Islet of Langerhans (tissue), 1 donor: ENCODE measurements around the gene SCAMP1.

Source experiments
- FAIRE-seq: peaks from one replicate; lab custom pipeline; 2011; peaks lifted over from hg19 to GRCh38; lab: Jason Lieb, UNC

Gene SCAMP1

DNA sequence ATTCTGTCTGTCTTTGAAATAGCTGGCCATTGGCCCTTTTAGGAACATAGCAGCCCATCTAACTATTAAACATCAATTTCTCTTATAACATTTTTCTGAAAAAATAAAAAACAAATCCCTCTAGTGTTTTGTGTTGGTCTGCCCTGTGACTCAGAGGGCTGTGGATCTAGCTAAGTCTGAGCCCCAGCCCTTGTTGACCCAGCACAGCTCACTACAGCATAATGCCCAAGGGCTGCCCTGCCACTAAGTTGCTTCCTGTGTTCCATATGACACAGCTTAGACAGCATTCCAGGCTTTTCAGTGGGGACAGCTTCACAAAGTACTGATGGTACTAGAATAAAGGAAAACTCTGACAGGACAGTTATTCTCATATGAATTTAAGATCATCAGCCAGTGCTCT, 136.0 kb downstream of the SCAMP1 start:
- no peak for FAIRE-seq

DNA sequence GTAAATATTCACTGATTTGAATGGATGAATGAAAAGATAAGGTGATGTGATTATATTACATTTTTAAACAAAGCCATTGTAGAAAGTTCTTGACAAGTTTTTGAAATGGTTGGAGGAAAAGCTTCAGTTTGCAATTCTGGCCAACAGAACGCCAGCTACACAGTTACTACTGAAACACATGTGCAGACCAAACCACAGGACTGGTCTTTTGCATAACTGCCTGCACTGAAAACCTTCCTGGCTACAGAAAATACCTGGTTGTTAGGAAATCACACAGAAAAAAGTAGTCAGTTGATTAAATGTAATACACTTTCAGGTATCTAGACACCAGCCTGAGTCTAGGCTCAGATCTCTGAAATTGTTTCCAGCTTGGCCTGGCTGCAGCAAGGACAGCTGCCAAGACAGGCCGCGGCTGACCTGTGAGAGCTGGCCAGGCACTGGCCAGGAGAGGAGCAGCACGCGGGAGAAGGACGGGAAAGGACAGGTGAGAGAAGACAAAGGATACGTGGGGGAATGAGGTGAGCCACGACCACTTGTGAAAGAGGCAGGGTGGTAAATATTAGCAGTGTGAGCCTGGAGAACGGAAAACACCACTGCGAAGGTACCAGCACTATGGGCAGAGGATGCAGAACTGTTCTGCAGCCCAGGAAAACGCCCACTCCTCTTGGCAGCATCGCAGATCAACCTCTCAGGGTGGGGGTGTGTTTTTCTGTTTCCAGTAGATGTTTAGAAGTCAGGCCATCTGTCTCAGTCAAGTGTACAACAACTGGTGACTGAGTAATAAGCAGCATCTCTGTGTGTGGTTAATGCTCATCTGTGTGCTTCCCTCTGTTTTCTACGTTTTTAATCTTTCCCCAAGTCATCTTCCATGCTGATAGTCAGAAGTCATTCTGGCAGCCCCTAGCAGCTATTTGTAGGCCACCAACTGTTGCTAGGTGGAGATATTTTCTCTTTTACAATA, 137.4 kb downstream of the SCAMP1 start:
- no peak for FAIRE-seq

DNA sequence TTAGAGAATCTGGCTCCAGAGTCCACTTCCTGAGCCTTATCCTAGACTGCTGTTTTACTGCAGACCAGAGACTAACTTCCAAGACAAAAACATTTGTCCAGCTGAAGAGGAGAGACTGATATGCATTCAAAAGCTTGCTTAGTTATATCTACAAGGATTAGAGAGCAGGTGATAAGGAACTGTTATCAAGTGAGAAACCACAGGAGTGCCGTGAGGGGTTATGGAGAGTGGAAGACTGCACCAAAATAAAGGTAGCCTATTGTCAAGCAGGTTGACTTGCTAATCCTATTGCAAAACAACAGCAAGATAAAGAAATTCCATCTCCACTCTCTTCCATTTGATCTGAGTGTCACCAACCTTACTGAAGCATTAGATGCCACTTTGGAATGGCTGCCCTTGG, 139.1 kb downstream of the SCAMP1 start:
- FAIRE-seq = no peak

DNA sequence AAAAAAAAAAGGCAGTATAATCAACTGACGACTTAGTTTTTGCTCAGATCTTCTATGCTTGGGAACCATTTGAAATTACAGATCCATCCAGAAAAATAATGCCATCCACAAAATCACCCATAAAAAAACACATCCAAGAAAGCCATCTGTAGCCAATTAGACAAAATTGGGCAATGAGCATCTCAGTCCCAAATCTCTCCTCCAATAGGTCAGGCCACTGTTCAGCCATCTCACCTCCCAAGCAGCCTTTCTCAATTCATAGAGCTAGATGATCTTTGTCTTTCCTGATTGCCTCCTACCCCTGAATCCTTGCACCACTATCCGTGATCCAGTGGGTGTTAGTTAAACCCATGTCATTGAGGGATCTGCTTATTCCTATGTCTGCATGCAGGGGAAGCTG, 139.6 kb downstream of the SCAMP1 start:
- no peak for FAIRE-seq

DNA sequence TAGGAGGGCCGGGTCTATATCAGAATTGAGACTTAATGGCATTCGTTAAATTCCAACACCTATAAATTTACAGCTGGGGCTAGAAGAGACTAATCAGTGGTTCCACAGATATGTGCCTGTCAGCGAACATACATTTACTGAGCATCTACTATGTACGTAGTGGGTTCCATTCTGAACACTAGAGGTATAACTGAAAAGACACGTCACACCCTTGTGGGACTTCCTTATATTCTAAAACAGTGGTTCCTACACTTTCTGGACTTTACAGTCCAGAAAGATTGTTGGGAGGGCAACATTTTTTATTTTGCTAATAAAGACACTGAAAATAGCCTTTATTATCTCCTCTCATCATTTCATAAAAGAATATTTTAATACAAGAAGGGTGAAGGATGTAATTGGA, 140.5 kb downstream of the SCAMP1 start:
- FAIRE-seq = no peak

DNA sequence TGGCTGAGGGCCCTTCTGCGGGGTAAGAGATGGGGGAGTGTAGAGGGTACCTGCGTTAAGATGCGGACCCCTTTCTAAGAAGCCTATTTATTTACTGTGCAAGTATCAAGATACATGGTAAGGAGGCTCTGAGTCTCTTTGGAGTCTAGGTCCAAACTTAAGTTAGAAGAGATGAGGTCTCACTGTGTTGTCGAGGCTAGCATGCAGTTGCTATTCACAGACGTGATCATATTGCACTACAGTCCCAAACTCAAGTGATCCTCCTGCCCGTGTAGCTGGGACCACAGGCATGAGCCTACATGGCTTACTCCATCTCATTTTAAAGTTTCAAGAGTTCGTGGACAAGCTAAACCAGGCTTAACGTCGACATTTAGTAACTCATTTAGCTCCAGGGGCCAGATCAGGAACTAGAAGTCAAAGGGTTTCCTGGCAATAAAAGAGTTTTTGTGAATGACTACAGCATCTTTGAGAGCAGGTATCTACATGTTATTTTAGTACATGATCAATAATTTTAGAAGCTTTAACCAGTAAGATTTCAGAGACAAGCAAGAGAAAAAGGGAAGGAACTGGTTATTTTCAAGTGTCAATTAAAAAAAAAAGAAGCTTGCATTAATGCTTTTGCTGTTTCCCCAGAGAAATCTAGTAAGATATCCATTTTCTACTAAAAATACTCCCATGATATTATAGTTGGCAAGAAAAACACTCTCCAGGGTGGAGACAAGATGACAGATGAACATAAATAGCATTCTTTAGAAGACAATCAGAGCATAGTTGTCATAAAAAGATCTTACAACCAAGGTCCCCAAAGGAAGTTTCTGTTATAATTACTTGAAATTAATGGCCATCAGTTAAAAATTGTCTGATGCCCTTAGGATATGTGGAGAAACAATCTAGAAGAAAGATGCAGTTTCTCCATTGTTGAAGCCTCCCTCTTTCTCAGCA, 141.3 kb downstream of the SCAMP1 start:
- no peak for FAIRE-seq

DNA sequence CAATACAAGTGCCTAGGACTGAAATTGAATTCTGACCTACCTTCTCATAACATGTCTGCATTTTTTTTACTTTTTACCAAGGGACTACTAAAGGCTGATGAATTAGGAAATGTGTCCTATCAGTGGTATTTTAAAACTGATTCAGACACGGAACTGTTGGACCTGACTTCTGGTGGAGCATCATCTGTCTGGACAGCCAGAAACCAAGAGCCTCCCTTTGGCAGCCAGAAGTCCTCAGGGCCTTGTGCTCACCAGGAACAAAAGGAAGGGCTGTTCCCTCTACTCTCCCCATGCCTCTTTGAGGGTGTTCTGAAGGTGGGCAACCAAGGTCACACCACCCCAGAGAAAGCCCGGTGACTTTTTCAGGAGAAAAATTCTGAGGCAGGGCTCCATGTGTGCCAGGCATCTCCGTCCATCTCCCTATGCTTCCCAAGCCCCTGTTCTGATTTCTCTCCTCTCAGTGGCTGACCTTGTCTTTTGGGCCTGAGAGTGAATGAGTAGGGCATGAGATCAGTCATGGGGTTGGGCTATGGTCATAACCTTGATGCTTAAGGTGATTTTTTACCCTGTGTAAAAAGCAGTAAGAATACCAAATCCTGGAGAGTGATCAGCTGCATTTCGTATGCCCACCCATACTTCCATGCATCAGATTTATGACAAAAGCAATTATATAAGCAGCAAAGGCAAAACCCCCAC, 143.7 kb downstream of the SCAMP1 start:
- FAIRE-seq = no peak

DNA sequence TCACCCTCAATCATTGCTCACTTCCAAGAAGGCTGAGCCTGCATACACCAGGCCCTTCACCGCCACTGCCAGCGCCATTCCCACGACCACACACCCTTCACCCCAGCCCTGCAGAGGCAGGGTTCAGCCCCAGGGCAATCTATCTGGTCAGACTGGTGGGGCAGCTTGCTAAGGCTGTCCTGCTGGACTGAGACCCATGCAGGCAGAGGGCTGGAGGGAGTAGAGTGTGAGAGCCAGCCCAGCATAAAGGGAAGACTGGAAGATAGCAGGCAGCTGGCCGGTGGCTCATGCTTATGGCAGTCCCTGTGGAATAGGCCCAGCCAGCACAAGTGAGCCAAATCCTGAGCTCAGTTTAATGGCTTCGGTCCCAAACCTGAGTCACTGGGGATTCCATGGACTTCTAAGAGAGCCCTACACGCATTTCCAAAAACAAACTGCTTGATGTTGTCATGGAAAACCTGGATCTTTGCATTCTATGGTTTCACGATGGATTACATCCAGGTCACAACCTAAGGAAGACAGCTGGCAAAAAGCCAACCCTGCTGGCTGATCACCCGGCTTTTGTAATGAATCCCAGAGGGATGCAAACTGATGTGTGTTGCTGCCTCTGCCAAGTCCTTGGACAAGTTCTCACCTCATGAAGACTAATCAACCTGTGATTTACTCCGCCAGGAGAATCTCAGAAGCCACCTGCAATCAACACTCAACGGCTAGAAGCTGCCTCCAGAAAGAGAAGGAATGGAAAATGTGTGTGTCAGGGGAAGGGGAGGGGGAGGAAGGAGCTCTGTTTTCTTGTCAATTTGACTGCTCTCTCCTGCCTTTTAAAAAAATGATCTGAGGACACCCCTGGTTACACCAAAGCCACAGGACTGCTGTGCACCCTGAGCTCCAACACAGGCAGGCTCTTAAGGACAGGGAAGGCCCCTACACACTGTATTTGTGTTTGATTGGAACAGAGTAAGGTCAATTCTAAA, 144.6 kb downstream of the SCAMP1 start:
- no peak for FAIRE-seq

DNA sequence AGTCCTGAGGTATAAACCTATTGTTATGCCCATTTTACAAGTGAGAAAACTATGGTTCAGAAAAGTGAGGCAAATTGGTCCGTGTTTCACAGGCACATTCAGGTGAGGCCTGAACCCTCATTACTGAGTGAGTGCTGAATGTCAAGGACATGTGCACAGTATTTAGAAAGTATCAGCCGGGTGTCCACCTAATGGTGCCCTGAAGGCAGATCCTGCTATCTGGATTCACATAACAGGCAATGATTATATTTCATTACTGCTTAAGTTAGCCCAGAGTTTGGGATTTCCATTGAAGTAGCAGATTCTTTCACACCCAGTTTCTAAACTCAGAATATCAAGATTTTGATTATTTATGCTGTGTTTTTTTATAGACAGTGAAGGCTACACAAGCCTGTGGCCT, 145.4 kb downstream of the SCAMP1 start:
- no peak for FAIRE-seq

DNA sequence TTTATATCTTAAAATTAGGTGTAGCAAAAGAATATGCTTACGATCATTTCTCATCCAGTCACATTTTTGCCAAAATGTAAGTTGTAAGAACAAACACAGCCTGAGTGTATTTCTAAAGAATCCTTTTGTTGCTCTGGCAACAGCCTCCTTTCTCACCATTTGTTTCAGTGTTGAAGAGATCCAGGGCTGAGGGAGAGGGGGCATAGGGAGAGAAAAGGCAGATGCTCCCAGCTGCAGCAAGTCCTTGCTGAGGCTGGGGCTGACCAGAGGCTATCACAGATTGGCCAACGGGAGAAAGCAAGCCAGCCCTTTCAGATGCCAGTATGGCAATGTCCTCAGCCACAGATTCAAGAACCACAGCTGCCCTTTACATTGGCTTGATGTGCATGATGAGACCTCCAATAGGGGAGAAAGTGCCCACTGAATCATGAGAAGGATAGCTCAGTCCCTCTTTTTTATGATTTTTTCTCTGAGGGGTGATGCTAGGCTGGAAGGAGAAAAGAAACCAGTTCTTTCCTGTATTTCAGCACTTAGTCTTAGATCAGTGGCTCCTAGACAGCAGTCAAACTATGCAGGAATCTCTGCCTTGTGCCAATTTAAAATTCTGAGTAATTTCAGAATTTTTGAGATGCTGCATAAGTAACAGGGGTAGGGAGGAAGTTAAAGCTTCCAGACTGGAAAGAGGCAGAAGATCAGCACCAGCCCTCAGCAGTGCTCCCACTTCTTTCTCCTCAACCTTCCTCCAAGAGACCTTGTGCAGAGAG, 146.0 kb downstream of the SCAMP1 start:
- no peak for FAIRE-seq

DNA sequence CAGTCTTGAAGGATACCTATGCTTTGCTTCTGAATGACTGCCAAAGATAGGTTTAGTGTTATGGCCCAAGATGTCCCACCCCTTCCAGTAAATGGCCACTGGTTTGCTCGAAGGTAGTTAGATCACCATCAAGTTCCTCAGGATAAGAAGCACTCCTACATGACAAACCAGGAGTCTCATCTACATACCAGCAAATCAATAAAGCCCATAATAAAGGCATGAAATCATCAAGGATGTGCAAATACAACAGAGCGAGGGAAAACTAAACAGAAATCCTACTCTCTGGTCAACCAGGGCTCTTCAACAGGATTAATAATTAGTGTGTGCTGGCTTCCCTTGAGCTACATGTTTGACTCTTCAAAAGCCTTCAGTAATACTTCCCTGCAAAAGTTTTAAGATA, 147.1 kb downstream of the SCAMP1 start:
- FAIRE-seq = no peak

DNA sequence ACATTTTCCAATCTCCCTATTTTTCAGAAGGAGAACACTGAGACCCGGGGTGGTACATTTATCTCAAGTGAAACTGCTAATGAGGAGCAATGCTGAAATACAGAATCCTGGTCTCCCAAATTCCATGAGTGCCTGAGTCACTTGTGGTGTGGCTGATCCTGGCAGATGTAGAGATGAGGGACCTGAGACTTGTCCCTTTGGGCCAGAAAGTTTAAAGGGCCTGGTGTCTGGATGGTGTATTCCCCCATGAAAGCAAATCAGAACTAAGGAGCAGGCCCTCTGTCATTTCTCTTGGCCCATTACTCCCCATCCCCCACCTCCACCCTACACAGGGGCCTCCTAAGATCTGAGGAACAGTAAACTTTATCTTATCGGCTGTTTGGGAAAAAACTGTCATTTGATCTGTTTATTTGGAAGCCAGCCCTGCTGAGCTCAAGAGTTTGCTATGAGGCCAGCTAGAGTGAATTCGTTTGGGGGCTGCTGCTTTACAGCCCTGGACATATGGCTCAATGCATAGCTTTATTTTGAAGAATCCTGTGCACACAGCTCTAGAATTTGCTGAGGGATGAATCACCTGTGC, 147.9 kb downstream of the SCAMP1 start:
- FAIRE-seq = no peak

DNA sequence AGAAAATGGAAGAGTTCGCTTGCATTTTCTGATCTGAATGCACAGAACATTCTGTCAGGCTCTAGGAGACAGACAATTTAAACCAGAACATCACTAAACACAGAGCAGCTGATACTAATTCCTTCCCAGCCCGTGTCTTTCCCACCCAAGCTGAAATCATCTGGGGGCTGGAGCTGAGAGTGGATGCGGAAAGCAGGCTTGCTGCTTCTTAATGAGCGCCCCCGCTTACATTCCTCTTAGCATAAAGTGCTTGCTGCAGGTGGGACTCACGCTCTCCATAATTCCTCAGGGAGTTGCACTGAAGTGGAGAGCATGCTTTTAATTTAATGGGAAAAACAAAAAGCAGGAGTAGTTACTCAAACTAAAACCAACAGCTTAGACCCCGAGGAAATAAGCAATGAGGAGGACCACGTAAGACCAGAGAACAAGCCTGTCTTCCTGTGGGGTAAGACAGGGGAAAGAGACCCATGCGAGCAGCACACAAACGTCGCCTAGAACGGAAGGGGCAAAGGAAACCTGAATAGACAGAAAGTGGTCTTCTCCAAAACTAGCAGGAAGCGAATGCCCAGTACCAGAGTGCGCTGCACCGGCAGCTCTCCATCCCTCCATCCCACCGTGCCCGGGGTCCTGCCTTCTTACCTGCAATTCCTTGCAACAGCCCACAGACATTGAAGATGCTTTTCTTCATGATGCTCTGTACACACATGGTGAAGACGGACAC, 148.9 kb downstream of the SCAMP1 start:
- no peak for FAIRE-seq

DNA sequence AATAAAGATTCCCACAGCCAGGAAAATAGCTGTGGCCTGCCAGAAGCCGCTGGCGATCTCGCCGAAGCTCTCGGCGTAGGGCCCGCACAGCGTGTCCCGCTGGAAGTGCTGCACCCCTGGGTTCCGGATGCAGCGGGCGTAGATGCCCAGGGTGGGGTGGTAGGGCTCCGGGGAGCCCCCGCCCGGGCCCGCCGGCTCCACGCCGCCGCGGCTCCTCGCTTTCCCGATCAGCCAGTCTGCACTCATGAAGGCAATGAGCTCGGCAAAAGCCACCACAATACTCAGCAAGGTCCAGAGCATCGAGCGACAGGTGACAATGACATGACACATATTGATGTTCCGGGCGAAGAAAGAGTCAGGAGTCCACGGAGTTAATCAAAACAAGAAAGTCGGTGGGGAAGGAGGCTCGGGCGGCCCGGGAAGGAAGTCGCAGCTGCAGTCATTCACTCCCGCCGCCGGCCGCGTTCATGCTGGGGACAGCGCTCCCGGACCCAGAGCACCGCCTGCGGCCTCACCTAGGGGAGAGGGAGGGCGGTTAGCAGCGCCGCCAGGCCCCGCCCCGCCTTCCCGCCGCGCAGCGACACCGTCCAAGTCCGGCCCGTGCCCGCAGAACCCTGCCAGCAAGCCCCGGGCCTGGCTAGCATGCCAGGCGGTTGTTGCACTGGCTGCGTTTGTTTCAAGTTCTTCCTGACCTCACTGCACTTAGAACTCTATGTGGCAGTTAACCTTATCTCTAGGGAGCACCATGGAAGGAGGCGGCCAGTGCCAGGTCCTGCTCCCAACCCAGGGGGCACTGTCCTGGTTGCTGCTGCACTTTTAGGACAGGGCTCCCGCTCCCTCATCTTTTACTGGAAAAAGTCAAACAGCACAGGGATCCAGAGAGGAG, 149.7 kb downstream of the SCAMP1 start:
- FAIRE-seq = no peak

DNA sequence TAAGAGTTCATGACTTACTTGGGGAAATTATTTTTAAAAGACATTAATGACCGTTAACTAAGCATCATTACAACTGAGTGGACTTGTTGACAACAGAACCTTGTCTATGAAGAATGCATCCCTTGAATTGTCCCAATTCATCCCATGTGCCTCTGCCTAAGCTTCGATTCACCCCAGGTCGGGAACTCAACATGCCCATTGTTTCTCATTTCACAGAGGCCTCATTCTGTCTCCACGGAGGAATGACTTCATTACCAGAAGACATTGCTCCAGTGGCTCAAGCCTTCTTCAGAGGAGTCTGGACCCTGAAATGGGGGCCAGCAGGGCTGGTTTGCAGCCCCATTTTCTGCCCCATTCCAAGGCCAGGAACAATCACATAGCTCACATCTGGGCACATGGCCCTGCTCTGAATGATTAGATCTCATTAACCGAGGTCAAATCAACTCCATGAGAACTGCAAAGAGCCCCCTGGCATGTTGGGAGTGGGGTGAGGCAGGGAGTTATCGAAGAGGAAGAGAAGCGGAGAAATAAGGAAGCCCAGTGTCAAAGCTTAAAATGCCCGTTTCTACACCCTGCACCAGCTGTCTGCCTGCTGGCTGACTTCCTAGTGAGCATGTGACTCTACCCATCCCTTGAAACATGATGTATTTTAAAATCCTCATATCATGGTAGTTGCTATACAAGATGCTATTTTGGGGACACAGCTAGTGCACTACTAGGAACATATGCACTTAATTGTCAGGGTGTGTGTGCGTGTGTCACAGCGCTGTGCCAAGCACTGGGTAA, 150.9 kb downstream of the SCAMP1 start:
- FAIRE-seq = no peak

DNA sequence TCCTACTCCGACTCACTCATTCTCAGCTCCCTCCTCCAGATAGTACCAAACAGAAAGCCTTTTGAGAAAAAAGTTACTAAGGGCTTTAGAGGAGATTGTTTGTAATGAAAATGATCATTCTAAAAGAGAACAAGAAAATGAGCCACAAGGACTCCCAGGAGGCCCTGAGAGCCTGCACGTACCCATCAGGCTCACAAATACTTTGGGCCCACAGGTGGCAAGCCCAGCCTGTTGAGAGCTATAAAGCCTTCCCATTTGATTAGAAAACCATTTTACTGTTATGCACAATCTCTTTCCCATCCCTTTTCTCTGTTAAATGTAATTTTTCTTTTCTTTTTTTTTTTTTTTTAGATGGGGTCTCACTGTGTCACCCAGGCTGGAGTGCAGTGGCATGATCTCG, 152.0 kb downstream of the SCAMP1 start:
- FAIRE-seq = no peak

DNA sequence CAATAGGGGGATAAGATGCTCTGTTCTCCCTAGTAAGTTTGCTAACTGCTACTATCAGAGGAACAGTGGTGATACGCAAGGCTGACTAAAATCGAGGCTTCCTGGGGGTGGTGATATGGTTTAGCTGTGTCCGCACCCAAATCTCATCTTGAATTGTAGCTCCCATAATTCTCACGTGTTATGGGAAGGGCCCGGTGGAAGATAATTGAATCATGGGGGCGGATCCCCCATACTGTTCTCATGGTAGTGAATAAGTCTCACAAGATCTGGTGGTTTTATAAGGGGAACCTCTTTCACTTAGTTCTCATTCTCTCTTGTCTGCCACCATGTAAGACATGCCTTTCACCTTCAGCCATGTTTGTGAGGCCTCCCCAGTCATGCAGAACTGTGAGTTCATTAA, 153.0 kb downstream of the SCAMP1 start:
- no peak for FAIRE-seq
